Measurements from ENCODE around the gene TNNT1. TPM values are rescaled to one million over a fixed set of nuclear protein-coding genes. Genes with fewer than 3 reads are reported as not detected.

The TNNT1 gene
- total RNA-seq, 1 experiment from 2014 or later, result 228 TPM

DNA sequence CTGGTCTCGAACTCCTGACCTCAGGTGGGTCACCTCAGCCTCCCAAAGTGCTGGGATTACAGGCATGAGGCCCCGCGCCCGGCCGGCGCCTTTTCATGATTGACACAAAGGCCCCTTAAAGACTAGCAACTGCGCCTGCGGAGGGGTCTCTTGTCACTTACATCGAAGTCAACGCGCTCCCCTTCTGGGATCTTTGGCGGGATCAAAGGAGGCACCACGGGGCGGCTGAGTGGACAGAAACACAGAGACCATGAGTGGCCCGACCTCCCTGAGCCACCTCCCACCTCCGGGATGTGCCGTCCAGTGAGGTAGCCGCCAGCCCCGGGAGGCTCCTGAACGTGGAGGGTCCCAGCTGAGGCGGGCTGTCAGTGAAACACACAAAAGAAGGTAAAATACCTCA lies 7.3 kb downstream of the TNNT1 start:
- DNase-seq, result no peak
- Histone ChIP-seq H3K9me3 (ENCODE audit: insufficient read depth, low read depth) (no peaks in the 10 kb centered on the region), H3K79me2 (ENCODE audit: low read depth) (no peaks in the 10 kb centered on the region), H3K9me2 (ENCODE audit: insufficient read depth) (no peaks in the 10 kb centered on the region), H4K20me1 (ENCODE audit: insufficient read depth) (no peaks in the 10 kb centered on the region), H3K4me1 (replicated peaks; ENCODE audit: insufficient read depth) (no peaks in the 10 kb centered on the region; the same call in 1 of the 2 replicates), H3K4me2 (no peak overlapping the region), H3K27ac (no peak overlapping the region), H3F3A (ENCODE audit: insufficient read depth, low read depth) (peaks cover 12% of the 10 kb centered on the region; the same call in 1 of the 2 replicates), H3K27me3 (ENCODE audit: insufficient read depth, low read depth) (no peaks in the 10 kb centered on the region), H2AFZ (no peak overlapping the region), H3K4me3 (no peak overlapping the region), H3K36me3 (ENCODE audit: low read depth) (no peaks in the 10 kb centered on the region)
- ChIA-PET CTCF (interaction anchor here (1.0 to 1.6 kb wide), 4 partner anchors 19 to 276 kb away, joined by 3 to 16 read pairs (median 6); partner anchors contain the start of gene DNAAF3), POLR2A (ENCODE audit: unreplicated experiment) (interaction anchor here (0.6 to 0.7 kb wide), 2 partner anchors 66 to 276 kb away, joined by 3 to 18 read pairs; no protein-coding TSS in a partner anchor)
- TF ChIP-seq, protein P1, sequence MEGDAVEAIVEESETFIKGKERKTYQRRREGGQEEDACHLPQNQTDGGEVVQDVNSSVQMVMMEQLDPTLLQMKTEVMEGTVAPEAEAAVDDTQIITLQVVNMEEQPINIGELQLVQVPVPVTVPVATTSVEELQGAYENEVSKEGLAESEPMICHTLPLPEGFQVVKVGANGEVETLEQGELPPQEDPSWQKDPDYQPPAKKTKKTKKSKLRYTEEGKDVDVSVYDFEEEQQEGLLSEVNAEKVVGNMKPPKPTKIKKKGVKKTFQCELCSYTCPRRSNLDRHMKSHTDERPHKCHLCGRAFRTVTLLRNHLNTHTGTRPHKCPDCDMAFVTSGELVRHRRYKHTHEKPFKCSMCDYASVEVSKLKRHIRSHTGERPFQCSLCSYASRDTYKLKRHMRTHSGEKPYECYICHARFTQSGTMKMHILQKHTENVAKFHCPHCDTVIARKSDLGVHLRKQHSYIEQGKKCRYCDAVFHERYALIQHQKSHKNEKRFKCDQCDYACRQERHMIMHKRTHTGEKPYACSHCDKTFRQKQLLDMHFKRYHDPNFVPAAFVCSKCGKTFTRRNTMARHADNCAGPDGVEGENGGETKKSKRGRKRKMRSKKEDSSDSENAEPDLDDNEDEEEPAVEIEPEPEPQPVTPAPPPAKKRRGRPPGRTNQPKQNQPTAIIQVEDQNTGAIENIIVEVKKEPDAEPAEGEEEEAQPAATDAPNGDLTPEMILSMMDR (conservative IDR thresholded peaks at IDR 0.05), result no peak
- TF ChIP-seq EZH2 (IDR thresholded peaks at IDR 0.05; ENCODE audit: low read depth), result no peak
- intact Hi-C loops (cut with micrococcal nuclease; ENCODE audit: unreplicated experiment), result loop anchor here (1.0 to 10.0 kb wide), 4 partner anchors 277 to 490 kb away; partner anchors contain the start of gene ZNF628
- BruUV-seq (replicated peaks), result no TSS peak

DNA sequence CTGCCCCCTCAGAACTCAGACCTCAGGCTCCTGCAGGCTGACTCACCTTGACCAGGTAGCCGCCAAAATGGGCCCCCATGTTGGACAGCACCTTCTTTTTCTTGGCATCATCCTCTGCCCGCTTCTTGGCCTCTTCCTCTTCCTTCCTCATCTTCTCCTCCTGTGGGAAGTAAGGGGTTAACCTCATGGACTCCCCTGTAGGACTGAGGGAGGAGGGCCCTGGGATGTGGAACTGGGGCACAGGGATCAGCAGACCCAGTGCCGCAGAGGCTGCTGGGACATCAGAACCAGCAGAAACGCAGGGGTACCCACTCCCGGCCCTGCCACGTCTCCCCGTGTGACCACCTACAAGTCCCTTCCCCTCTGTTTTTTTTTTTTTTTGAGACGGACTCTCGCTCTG lies 11.1 kb downstream of the TNNT1 start:
- Histone ChIP-seq H3K27me3 (ENCODE audit: insufficient read depth, low read depth) (no peaks in the 10 kb centered on the region), H3K9me2 (ENCODE audit: insufficient read depth) (no peaks in the 10 kb centered on the region), H3F3A (ENCODE audit: insufficient read depth, low read depth) (peaks cover 25% of the 10 kb centered on the region; the same call in 1 of the 2 replicates), H4K20me1 (ENCODE audit: insufficient read depth) (no peaks in the 10 kb centered on the region), H3K27ac (no peak overlapping the region), H3K4me3 (no peak overlapping the region), H3K4me1 (replicated peaks; ENCODE audit: insufficient read depth) (no peaks in the 10 kb centered on the region), H3K4me2 (no peak overlapping the region), H3K79me2 (ENCODE audit: low read depth) (no peaks in the 10 kb centered on the region), H3K36me3 (ENCODE audit: low read depth) (no peaks in the 10 kb centered on the region), H2AFZ (no peak overlapping the region), H3K9me3 (ENCODE audit: insufficient read depth, low read depth) (no peaks in the 10 kb centered on the region)
- no TSS peak for BruUV-seq (replicated peaks)
- DNase-seq, result no peak
- POLR2A ChIA-PET (ENCODE audit: unreplicated experiment), result no interaction called here
- CTCF ChIA-PET, result no interaction called here
- intact Hi-C loops (cut with micrococcal nuclease; ENCODE audit: unreplicated experiment), result no loop called here
- TF ChIP-seq, protein P1 (conservative IDR thresholded peaks at IDR 0.05), result no peak
- TF ChIP-seq EZH2 (IDR thresholded peaks at IDR 0.05; ENCODE audit: low read depth), result no peak

DNA sequence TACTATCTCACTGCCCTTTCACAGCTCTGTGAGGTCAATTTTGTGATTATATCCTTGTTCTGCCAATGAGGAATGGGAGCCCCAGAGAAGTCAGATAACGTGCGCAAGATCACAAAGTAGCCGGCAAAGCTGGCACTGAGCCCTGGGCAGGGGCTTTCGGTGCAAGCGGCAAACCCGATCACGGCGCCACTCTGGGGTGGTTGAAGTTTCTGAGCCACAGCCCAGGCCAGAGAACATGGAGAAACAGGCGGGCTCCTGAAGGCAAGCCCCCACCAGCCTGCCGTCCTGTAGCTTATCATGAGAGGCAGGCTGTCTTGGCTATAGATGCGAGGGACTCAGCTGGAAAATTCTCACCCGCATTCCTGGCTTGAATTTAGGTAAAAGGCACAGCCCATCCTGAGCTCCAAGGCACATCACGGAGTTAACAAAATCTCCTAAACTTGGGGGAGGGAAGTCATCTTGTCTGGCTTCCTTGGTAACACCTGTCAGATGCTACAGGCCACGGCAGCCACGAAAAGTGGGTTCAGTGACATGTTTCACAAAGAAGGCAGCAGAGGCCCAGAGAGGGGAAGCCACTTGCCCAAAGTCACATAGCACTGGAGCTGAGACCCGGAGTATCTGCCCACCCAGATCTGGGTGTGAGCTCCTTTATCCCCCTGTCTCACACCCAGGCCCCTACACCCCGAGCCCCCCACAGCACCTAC lies 12.5 kb downstream of the TNNT1 start:
- Histone ChIP-seq H3K36me3 (ENCODE audit: low read depth) (no peaks in the 10 kb centered on the region), H3K79me2 (ENCODE audit: low read depth) (no peaks in the 10 kb centered on the region), H3K4me2 (no peak overlapping the region), H3K27me3 (ENCODE audit: insufficient read depth, low read depth) (no peaks in the 10 kb centered on the region), H3K4me1 (replicated peaks; ENCODE audit: insufficient read depth) (no peaks in the 10 kb centered on the region), H3K9me3 (ENCODE audit: insufficient read depth, low read depth) (no peaks in the 10 kb centered on the region), H3F3A (ENCODE audit: insufficient read depth, low read depth) (peaks cover 22% of the 10 kb centered on the region; the same call in 1 of the 2 replicates), H4K20me1 (ENCODE audit: insufficient read depth) (no peaks in the 10 kb centered on the region), H3K27ac (no peak overlapping the region), H3K4me3 (no peak overlapping the region), H3K9me2 (ENCODE audit: insufficient read depth) (no peaks in the 10 kb centered on the region), H2AFZ (no peak overlapping the region)
- TF ChIP-seq, protein P1 (conservative IDR thresholded peaks at IDR 0.05), result no peak
- TF ChIP-seq EZH2 (IDR thresholded peaks at IDR 0.05; ENCODE audit: low read depth), result no peak
- DNase-seq, result no peak
- no TSS peak for BruUV-seq (replicated peaks)
- ChIA-PET POLR2A (ENCODE audit: unreplicated experiment) (interaction anchor here (0.6 kb wide), 1 partner anchor 191 kb away, joined by 3 read pairs; no protein-coding TSS in a partner anchor), CTCF (interaction anchor here (1.1 kb wide), 1 partner anchor 9 kb away, joined by 8 read pairs; no protein-coding TSS in a partner anchor)
- intact Hi-C loops (cut with micrococcal nuclease; ENCODE audit: unreplicated experiment), result no loop called here
